Hematopoietic multipotent progenitor cell treated with erythropoietin and hydrocortisone succinate and interleukin-3 and kit ligand, for 17 days (in vitro differentiated cells): ENCODE results near the gene PIEZO1.
"Not testable (repeated sequence)": the region's sequence is repeated elsewhere in the genome, so short reads cannot be mapped to it uniquely, and the experiment has no call there.

ENCODE experiments used
- DNase-seq: peaks from one replicate; pipeline ENCODE4 v3.0.0-alpha.2; 2015; ENCODE audit warnings: low spot score

The PIEZO1 gene

GRCh38 chr16:88805340-88805715 is 20.3 kb upstream of the PIEZO1 start:
- DNase-seq, result no peak

DNA sequence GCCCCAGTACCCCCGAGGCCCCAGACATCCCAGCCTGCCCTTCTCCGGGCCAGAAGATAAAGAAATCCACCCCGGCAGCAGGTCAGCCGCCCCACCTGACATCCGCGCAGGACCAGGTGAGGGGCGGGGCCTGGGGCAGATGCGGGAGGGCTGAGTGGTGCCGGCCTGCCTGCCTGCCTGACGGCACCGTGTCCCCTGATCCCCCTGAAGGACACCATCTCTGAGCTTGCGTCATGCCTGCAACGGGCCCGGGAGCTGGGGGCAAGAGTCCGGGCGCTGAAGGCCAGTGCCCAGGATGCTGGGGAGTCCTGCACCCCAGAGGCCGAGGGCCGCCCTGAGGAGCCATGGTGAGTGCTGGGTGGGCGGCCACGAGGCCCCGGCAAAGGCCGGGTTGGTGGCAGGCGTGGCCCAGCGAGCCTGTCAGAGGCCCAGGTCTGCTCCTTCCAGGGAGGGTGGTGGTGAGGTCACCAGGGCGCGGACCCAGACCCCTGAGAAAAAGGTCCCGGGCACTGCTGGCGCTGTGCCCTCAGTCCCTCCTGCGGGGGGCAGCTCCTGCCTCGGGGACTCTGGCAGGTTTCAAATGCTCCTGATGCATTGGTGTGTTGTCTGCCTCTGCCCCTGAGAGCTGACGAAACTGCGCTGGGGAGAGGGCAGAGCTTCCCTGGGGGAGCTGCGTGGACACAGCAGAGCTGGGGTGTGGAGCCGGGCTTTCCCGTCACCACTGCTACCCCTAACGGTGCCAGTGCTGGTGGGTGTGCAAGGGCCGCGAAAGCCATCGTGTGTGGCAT is 19.7 kb upstream of the PIEZO1 start:
- no peak for DNase-seq

DNA sequence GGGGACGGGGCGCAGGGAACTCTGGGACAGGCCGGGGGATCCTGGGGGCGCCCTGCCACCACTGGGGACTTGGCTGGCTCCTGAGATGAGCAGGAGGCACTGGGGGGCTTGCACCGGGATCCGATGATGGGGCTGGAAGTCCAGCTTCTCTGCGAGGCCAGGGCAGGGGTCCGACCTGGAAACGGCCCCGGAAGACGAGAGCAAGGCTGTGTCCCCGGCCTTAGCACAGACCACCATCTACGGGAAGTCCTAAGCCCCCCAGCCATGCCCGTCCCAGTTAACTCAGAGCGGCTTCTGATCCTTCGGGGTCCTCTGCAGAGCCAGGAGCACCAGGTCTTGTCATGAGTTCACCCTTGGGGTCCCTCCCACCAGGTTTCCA is 19.1 kb upstream of the PIEZO1 start:
- DNase-seq, result no peak

GRCh38 chr16:88803264-88803987 is 18.4 kb upstream of the PIEZO1 start, which contains the start of gene CDT1:
CDT1 (plus strand) TSS chr16:88803789; CDS start chr16:88803832, 43 bp downstream.
- DNase-seq, result peak; percentile 89

DNA sequence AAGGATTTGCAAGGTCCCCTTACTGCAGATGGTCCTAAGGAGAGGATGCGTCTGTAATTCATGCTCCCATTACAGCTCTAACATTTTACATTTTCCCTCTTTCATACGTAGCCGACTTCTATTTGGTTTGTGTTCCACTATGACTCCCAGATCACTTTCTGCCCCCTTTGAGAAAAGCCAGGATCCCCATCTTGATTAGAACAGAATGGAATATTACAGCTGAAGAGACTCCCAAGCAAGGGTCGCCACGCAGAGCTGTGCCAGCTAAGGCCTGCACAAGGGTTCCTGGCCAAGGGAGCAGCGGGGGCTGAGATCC is 15.2 kb upstream of the PIEZO1 start:
- DNase-seq, result no peak

GRCh38 chr16:88799569-88800276 is 14.7 kb upstream of the PIEZO1 start:
- no peak for DNase-seq

DNA sequence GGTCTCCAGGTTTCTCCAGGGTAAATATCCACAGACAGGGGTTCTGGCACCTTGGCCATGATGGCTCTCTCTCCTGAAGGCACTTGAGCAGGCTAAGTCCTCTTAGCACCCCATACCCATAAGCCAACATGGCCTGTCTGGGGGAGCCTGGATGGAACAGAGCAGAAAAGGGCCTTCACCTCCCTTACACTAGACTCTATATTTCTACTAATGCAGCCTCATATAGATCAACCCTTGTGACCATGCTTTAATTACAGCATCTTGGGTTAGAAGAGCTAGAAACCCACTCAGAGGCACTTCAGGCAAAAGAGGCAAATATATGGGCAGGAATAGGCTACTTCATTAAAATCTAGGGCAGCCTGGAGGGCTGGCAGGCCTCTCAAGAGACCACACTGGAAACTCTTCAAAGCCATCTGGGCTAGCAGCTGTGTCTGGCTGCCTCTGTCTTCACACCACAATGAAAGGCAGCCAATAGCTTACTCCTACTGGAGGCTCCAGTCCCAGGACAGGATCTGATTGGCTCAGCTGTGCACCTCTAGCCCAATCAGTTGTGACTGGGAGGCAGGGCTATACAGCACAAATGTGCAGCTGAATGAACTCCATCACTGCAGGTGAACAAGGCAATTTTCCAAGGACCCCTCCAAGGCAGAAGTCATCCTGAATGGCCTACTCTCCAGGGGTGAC is 13.9 kb upstream of the PIEZO1 start:
- no peak for DNase-seq

GRCh38 chr16:88798073-88798472 is 13.1 kb upstream of the PIEZO1 start:
- DNase-seq, result no peak

DNA sequence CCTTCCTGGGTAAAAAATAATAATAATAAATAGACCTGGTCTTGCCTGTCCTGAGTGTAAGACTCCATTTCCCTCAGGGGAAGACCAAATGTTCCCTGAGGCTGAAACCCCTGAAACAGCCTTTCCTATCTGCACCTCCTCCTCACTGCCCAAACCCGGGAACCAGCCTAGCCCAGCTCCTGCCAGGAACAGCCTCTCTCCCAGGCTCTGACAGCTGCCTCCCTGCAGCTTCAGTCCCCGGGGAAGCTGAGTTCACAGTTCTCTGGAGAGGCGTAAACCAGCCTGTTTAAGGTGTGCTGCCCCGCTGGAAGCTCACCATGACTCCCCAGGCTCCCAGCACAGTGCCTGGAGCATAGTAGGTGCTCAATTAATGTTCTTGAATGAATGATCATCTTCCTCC is 11.3 kb upstream of the PIEZO1 start:
- no peak for DNase-seq

DNA sequence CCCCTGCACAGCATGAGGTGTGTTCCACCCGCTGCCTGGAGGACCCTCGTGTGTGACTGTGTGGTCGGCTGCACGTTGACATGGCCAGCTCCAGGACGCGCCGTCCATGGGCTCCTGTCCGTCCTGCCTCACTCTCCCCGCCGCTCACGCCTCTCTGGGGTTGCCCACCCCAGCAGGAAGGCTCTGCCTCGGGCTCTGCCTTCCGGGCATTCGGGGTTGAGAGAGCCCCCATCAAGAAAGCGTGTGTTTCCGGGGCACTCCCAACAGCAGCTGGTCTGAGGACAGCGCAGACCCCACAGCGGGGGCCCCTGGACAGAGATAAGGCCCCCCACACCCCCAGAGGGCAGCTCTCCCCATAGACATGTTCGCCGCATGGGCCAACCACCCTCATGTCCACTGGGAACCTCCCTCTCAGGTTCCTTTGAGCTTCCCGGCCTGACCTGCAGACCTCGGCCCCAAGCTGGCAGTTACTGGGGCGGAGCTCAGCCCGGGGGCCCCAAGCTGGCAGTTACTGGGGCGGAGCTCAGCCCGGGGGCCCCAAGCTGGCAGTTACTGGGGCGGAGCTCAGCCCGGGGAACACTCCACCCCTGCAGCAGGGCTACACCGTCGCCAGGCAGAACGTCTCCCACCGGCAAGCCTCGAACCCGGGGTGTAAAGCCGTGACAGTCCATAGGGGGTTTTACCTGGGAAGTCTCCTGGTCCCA is 8.4 kb upstream of the PIEZO1 start:
- DNase-seq, result no peak

GRCh38 chr16:88792668-88793250 is 7.7 kb upstream of the PIEZO1 start:
- DNase-seq, result no peak

DNA sequence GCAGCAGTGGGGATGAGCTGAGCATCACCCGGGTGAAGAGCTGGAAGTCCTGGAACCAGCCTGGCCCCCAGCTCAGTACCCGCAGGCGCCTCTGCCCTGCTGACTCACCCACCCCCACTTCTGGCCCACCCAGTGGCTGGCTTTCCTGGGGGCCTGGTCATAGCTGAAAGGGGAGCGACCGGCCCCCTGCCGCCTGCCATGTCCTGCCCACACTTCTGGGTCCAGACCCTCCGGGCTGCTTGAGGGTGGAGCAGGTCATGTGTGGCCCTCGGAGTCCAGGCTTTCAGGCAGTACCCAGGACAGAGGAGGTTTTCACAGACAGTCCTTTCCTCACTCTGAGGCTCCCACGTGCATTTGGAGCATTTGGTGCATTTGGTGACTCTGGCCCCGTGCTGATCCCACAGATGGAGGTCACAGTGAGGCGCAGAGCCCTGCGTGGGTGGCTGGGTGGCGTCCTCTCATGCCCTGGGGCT is 7.1 kb upstream of the PIEZO1 start:
- no peak for DNase-seq

- no peak for DNase-seq
Observed at GRCh38 chr16:88790312-88791211, 5.5 kb upstream of the PIEZO1 start.

GRCh38 chr16:88789594-88789993 is 4.6 kb upstream of the PIEZO1 start:
- DNase-seq, result no peak

DNA sequence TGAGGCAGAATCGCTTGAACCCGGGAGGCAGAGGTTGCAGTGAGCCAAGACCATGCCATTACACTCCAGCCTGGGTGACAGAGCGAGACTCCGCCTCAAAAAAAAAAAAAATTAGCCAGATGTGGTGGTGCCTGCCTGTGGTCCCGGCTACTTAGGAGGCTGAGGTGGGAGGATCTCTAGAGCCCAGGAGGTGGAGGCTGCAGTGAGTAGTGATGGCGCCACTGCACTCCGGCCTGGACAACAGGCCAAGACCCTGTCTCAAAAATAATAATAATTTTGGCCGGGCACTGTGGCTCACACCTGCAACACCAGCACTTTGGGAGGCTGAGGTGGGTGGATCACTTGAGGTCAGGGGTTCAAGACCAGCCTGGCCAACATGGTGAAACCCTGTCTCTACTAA is 3.7 kb upstream of the PIEZO1 start:
- not testable (repeated sequence) for DNase-seq

- no peak for DNase-seq
Observed at GRCh38 chr16:88787579-88788314, 2.7 kb upstream of the PIEZO1 start.

DNA sequence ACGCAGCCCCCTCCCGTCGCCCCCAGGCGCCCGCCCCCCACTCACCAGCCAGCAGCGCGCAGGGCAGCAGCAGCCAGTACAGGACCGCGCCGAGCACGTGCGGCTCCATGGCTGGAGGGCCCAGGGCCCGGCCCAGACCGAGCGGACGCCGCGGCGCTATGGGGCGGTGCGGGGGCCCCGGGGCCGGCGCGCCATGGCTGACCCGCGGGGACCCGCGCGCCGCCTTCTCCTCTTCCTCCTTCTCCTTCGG is 239 bp downstream of the PIEZO1 start:
- DNase-seq, result no peak

GRCh38 chr16:88784074-88784855 is 755 bp downstream of the PIEZO1 start:
- peak; percentile 63 for DNase-seq
